Natural killer cell (primary cell): ENCODE data around the gene CFD. TPM values are rescaled to one million over a fixed set of nuclear protein-coding genes. Genes with fewer than 3 reads are reported as not detected.

Experiments used
- ATAC-seq, 3 donors: fragments of 150-1000 bp in 2 of 3; fragments of 200-7000 bp in 1 of 3; cut with Tn5 transposase; 1 replicate in 1 of 3; 2 replicates in 2 of 3; pipeline ENCODE4 v1.10.0; 2021; ENCODE audit warnings: mild to moderate bottlenecking in 2 of 3, moderate library complexity in 2 of 3
- DNase-seq, 2 donors: peaks; one replicate each; pipeline versions ENCODE4 v3.0.0 to v3.0.0-alpha.2; 2013 to 2021; ENCODE audit warnings: mixed read lengths in 1 of 2
- H3K27ac ChIP-seq: one replicate; pipeline ENCODE4 v1.5.1; 2013; ENCODE audit warnings: mild to moderate bottlenecking, low read length
- H3K27me3 ChIP-seq: one replicate; pipeline ENCODE4 v1.6.1; 2013; ENCODE audit warnings: low read length; ENCODE audit not compliant: control insufficient read depth, insufficient read depth
- H3K36me3 ChIP-seq: one replicate; pipeline ENCODE4 v1.6.1; 2013; ENCODE audit warnings: low read length; ENCODE audit not compliant: control insufficient read depth, insufficient read depth
- H3K4me1 ChIP-seq: one replicate; pipeline ENCODE4 v1.6.1; 2013; ENCODE audit warnings: low read length; ENCODE audit not compliant: control insufficient read depth, insufficient read depth
- H3K4me3 ChIP-seq: one replicate; pipeline ENCODE4 v1.5.1; 2013; ENCODE audit warnings: low read length
- H3K9me3 ChIP-seq: one replicate; pipeline ENCODE4 v1.6.1; 2013; ENCODE audit warnings: low read length; ENCODE audit not compliant: control insufficient read depth, insufficient read depth
- H3K27ac Mint-ChIP-seq, 2 donors: one replicate each; pipeline ENCODE4 v1.8.0; 2022; ENCODE audit warnings: mild to moderate bottlenecking in 2 of 2, mixed read lengths in 2 of 2, moderate library complexity in 1 of 2
- H3K27me3 Mint-ChIP-seq, 2 donors: one replicate each; pipeline ENCODE4 v1.8.0; 2022; ENCODE audit warnings: low read depth in 2 of 2, mixed read lengths in 2 of 2
- H3K36me3 Mint-ChIP-seq: one replicate; pipeline ENCODE4 v1.8.0; 2022; ENCODE audit warnings: mixed read lengths
- H3K4me1 Mint-ChIP-seq, 2 donors: one replicate each; pipeline ENCODE4 v1.8.0; 2022; ENCODE audit warnings: mixed read lengths in 2 of 2
- H3K4me3 Mint-ChIP-seq: one replicate; pipeline ENCODE4 v1.8.0; 2022; ENCODE audit warnings: mild to moderate bottlenecking, moderate library complexity, mixed read lengths
- H3K9me3 Mint-ChIP-seq, 2 donors: one replicate each; pipeline ENCODE4 v1.8.0; 2022; ENCODE audit warnings: mixed read lengths in 2 of 2
- WGBS: methylation state at CpG from one replicate; pipeline ENCODE4 v1.1.7; 2013; ENCODE audit warnings: missing lambda C conversion rate; ENCODE audit not compliant: insufficient coverage; 5-methylcytosine and 5-hydroxymethylcytosine counted together
- intact Hi-C: fragments of 100-400 bp; cut with micrococcal nuclease; formaldehyde crosslinking; loops from one replicate; pipeline ENCODE4 v1.14.2; 2022
- total RNA-seq, 4 donors: library from RNA; stranded (reverse); fragments of 120-200 nt in 1 of 4; gene quantifications; one replicate each; pipeline versions ENCODE4 v1.2.3 to v1.2.4, GENCODE V29; 2013 to 2022
- TF ChIP-seq, protein P1 (sequence below): fragments of 200-600 bp; IDR thresholded peaks from one replicate; pipeline ENCODE4 v1.8.0; 2022; ENCODE audit warnings: antibody characterized with exemption

The CFD gene
- total RNA-seq, 3 donors from 2014 or later (not counting 1 experiment from before 2014, with no cell fraction given) = 2.9 to 47.5 (median 10.4) TPM

GRCh38 chr19:867855-868457 lies 8.5 kb downstream of the CFD start:
- Mint-ChIP-seq H3K36me3 (no peaks in the 10 kb centered on the region), H3K27me3 (no peaks in the 10 kb centered on the region), H3K9me3 (no peaks in the 10 kb centered on the region), H3K4me1 (peaks cover 8 to 24% of the 10 kb centered on the region in 2 donors), H3K27ac (no peak overlapping the region), H3K4me3 (no peak overlapping the region)
- Histone ChIP-seq H3K4me3 (no peak overlapping the region), H3K4me1 (peaks cover 28% of the 10 kb centered on the region), H3K27me3 (no peaks in the 10 kb centered on the region), H3K27ac (no peak overlapping the region), H3K36me3 (peaks cover 18% of the 10 kb centered on the region), H3K9me3 (no peaks in the 10 kb centered on the region)
- no peak for ATAC-seq
- DNase-seq = no peak
- intact Hi-C loops = no loop called here
- 96% methylated on average over 39 of the region's 39 CpGs for WGBS
- TF ChIP-seq, protein P1, sequence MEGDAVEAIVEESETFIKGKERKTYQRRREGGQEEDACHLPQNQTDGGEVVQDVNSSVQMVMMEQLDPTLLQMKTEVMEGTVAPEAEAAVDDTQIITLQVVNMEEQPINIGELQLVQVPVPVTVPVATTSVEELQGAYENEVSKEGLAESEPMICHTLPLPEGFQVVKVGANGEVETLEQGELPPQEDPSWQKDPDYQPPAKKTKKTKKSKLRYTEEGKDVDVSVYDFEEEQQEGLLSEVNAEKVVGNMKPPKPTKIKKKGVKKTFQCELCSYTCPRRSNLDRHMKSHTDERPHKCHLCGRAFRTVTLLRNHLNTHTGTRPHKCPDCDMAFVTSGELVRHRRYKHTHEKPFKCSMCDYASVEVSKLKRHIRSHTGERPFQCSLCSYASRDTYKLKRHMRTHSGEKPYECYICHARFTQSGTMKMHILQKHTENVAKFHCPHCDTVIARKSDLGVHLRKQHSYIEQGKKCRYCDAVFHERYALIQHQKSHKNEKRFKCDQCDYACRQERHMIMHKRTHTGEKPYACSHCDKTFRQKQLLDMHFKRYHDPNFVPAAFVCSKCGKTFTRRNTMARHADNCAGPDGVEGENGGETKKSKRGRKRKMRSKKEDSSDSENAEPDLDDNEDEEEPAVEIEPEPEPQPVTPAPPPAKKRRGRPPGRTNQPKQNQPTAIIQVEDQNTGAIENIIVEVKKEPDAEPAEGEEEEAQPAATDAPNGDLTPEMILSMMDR = no peak

GRCh38 chr19:868458-869244 lies 9.2 kb downstream of the CFD start:
- Histone ChIP-seq H3K4me1 (peaks cover 26% of the 10 kb centered on the region), H3K4me3 (no peak overlapping the region), H3K27me3 (no peaks in the 10 kb centered on the region), H3K27ac (no peak overlapping the region), H3K36me3 (peaks cover 18% of the 10 kb centered on the region), H3K9me3 (no peaks in the 10 kb centered on the region)
- intact Hi-C loops = no loop called here
- ATAC-seq (no peak), DNase-seq (no peak)
- no peaks in the 10 kb centered on the region for H3K27me3 Mint-ChIP-seq
- TF ChIP-seq, protein P1 = no peak
- H3K4me1 Mint-ChIP-seq = peaks cover under 1 to 17% of the 10 kb centered on the region in 2 donors
- H3K4me3 Mint-ChIP-seq = no peak overlapping the region
- H3K27ac Mint-ChIP-seq = no peak overlapping the region
- H3K9me3 Mint-ChIP-seq = no peaks in the 10 kb centered on the region
- H3K36me3 Mint-ChIP-seq = no peaks in the 10 kb centered on the region
- 94% methylated on average over 34 of the region's 34 CpGs for WGBS

DNA sequence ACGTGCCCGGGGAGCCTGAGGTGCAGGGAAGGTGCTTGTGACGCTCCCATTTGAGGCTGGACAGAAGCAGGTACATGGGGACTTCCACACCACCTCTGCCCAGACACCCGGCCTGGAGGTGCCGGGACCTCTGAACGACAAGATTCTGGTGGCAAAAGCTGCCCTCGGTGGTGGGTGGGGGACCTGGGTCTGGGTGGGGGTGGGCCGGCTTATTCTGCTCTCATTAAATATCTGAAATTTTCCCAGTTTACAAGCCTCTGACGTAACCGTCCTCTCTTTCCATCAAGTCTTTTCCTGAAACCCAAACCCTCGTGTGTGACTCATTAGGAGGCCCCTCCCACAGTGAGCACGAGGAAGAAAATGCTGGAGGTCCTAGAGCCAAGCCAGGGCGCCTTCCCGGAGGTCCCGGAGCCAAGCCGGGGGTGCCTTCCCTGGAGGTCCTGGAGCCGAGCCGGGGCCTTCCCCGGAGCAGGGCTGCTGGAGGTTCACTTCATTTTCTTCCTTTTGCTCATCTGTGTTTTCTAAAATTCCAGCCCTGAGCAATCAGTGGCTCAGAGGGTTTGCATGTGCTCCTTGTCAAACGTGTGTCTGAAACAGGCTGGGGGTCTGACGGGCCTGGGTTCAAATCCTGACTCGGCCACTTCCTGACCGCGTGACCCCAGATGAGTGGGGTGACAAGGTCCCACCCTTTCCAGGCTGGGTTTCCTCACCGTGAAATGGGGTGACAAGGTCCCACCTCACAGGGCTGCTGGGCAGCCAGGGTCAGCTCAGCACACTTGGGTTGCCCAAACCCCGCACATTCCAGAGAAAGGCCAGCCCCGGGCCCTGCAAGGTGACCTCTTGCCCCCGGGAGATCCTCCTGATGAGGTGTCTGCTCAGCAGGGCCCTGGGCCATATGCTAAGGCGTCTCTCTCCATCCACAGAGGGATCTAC lies 10.0 kb downstream of the CFD start:
- H3K27me3 Mint-ChIP-seq = no peaks in the 10 kb centered on the region
- ATAC-seq (no peak), DNase-seq (no peak)
- Histone ChIP-seq H3K9me3 (no peaks in the 10 kb centered on the region), H3K4me1 (peaks cover 20% of the 10 kb centered on the region), H3K27ac (no peak overlapping the region), H3K36me3 (peaks cover 18% of the 10 kb centered on the region), H3K4me3 (no peak overlapping the region), H3K27me3 (no peaks in the 10 kb centered on the region)
- H3K4me1 Mint-ChIP-seq = peaks cover 0 to 14% of the 10 kb centered on the region in 2 donors
- peak overlapping the region; percentile 6 for H3K4me3 Mint-ChIP-seq
- TF ChIP-seq, protein P1 = no peak
- no peaks in the 10 kb centered on the region for H3K9me3 Mint-ChIP-seq
- WGBS = 94% methylated on average over 25 of the region's 29 CpGs
- no peaks in the 10 kb centered on the region for H3K36me3 Mint-ChIP-seq
- intact Hi-C loops = no loop called here
- no peak overlapping the region for H3K27ac Mint-ChIP-seq
